ENCODE results near the gene KIAA0930. TPM values are rescaled to one million over a fixed set of nuclear protein-coding genes. Genes with fewer than 3 reads are reported as not detected.

KIAA0930 gene
- total RNA-seq, 1 donor from 2014 or later = 32.1 TPM

GRCh38 chr22:45172881-45173585 is 67.7 kb downstream of the KIAA0930 start:
- no peak for DNase-seq

- DNase-seq = no peak
Observed at GRCh38 chr22:45171830-45172229, 68.9 kb downstream of the KIAA0930 start.

- no peak for DNase-seq
Observed at GRCh38 chr22:45169591-45170466, 70.9 kb downstream of the KIAA0930 start.

GRCh38 chr22:45166932-45167331 is 73.8 kb downstream of the KIAA0930 start:
- no peak for DNase-seq

GRCh38 chr22:45164270-45165088 is 76.2 kb downstream of the KIAA0930 start:
- DNase-seq = no peak

- peak; percentile 96 for DNase-seq
Observed at GRCh38 chr22:45163451-45164269, 77.0 kb downstream of the KIAA0930 start, which contains the start of gene NUP50. TSS of gene NUP50 (plus strand) at chr22:45163925. CDS start at chr22:45168178, 4,253 bp downstream.

GRCh38 chr22:45163099-45163450 is 77.6 kb downstream of the KIAA0930 start:
- DNase-seq = no peak

GRCh38 chr22:45162531-45162930 is 78.2 kb downstream of the KIAA0930 start:
- no peak for DNase-seq

GRCh38 chr22:45159652-45160462 is 80.8 kb downstream of the KIAA0930 start:
- no peak for DNase-seq

- no peak for DNase-seq
Observed at GRCh38 chr22:45157907-45158306, 82.8 kb downstream of the KIAA0930 start.

- no peak for DNase-seq
Observed at GRCh38 chr22:45155050-45155840, 85.4 kb downstream of the KIAA0930 start.

- no peak for DNase-seq
Observed at GRCh38 chr22:45154383-45154782, 86.3 kb downstream of the KIAA0930 start.

GRCh38 chr22:45151503-45151902 is 89.2 kb downstream of the KIAA0930 start:
- DNase-seq = no peak

- no peak for DNase-seq
Observed at GRCh38 chr22:45150139-45150538, 90.6 kb downstream of the KIAA0930 start.

GRCh38 chr22:45149671-45150070 is 91.0 kb downstream of the KIAA0930 start:
- peak; percentile 18 for DNase-seq

GRCh38 chr22:45144916-45145315 is 95.8 kb downstream of the KIAA0930 start:
- no peak for DNase-seq

GRCh38 chr22:45142376-45142775 is 98.3 kb downstream of the KIAA0930 start:
- no peak for DNase-seq
